ENCODE results near the gene LINC01488.

The LINC01488 gene

DNA sequence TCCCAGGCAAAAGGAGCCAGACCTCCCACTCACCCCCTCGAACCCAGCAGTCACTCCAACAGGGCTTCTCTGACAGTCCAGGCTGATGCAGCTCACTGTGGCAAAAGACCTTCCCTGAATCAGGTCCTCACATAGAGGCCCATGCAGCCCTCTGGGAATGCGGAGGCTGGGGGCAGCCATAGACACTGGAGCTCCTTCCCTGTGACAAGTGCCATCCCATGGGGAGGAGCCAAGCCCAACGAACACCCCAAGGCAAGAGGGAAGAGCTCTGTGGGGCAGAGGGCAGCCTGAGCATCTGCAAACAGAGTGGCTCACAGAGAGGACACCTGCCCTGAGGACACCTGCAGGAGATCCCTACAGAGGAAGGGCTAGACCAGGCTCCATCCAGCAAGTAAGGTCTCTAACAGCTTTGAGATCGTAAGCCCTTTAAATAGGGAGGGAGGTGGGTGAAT is at the start of gene LINC01488:
Gene LINC01488, plus strand, starts transcription at position 271 of the 452 bp plus-strand sequence.
- FAIRE-seq = no peak

DNA sequence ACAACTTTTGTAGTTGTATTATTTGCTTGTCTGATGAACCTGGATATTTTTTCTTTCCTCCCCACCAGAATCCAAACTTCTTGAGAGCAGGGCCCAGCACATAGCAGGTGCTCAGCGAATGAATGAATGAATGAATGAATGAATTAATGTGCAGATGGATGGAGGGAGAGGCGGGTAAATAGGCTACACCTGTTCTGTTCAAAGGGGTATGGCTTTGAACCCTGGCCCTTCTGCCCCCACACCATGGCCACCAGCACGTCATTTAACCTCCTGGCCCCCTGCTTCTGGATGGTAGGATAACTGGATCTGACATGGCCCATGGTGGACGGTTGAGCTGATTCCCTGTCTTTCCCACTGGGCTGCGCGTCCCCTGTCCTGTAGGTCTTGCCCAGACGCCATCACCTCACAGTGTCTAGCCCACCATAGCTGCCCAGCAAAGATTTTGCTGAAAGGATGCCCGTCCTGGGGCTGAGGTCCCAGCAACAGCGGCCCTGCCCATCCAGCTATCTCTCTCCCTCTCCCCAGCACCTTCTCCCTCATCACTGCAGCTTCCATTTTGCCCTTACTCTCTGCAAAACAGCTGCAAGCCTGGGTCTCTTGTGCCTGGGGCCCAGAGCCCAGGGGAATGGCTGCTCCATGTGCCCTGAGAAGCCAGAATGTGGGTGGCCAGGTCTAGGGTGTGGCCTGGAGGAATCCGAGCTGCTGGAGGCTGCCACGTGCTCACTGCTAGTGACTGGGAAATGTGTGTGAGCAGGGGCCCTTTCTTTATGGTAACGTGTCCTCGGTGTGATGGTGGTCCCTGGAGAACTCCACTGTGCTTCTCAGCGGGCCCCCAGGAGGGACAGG is 49.3 kb upstream of the LINC01488 start:
- FAIRE-seq = no peak

DNA sequence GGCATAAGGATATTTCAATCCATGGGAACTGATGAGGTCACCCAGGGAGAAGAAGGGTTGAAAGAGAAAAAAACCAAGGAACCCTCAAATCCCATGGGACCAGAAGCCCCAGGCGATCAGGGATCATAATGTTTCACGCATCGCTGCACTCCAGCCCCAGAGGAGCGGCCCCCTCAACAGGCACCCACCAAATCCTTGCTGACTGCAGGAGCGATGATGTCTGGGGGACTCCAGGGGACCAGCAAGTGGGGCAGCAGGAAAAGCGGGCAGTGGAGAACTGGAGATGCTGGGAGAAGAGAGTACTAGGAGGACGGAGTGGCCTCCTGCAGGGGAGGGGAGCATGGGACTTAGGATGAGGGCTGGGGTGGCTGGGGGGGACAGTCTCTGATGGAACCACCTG is 47.7 kb upstream of the LINC01488 start:
- FAIRE-seq = no peak

- FAIRE-seq = no peak
Measured at GRCh38 chr11:69434471-69434931, 47.0 kb upstream of the LINC01488 start.

GRCh38 chr11:69435161-69435986 is 46.1 kb upstream of the LINC01488 start:
- no peak for FAIRE-seq

GRCh38 chr11:69436041-69436982 is 45.2 kb upstream of the LINC01488 start:
- no peak for FAIRE-seq

DNA sequence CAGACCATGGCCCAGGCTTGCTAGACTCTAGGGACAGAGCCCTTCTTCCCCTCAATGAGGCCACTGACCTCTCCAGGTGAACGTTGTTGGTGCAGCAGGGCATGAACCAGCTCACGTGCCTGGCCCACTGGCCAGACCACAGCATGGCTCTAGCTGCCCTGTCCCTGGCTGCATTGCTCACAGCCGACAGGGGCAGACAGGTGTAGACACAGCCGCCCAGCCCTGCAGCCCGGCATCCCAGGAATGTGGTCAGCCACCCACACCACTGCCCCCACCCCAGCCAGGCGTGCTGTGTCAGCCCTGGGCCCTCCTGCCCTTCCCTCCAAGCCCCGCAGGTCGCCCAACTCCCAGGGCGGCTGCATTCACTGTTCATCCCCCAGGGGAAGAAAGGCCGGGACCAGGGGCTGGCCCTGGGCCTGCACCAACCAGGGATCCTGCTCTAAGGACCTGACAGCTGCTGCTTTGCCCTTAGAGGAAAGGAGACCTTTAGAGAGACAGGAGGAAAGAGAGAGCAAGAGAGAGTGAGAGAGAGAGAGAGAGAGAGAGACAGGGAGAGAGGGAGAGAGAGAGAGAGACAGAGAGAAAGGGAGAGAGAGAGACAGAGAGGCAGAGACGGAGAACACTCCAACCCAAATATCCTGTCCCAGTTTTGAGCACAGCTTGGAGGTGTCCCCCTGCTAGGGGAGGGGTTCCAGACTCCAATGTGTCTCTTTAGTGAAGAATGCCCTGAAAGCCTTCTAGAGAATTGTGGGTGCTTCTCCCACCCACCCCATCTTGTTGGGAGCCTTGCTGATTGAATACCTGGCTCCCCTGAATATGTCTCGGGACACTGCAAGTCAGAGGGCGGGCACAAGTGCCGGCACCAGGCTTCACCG is 44.2 kb upstream of the LINC01488 start:
- FAIRE-seq = no peak

DNA sequence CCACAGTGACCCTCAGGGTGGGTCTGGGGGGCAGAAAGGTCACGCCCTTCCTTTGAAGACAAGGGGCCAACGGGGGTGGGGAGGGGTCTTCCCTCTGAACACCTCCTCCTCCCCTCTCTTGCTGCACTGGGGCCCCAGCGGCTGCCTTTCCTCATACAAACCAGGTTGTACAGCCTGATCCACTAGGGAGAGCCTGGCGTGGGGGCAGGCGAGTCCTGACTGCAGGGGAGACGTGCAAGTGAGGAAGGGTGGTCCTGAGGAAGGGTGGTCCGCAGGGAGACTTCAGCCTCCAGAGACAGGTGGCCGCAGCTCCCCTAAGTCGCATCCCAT is 43.6 kb upstream of the LINC01488 start:
- no peak for FAIRE-seq

GRCh38 chr11:69438286-69438920 is 43.1 kb upstream of the LINC01488 start:
- FAIRE-seq = no peak

- no peak for FAIRE-seq
Measured at GRCh38 chr11:69439127-69439526, 42.3 kb upstream of the LINC01488 start.

DNA sequence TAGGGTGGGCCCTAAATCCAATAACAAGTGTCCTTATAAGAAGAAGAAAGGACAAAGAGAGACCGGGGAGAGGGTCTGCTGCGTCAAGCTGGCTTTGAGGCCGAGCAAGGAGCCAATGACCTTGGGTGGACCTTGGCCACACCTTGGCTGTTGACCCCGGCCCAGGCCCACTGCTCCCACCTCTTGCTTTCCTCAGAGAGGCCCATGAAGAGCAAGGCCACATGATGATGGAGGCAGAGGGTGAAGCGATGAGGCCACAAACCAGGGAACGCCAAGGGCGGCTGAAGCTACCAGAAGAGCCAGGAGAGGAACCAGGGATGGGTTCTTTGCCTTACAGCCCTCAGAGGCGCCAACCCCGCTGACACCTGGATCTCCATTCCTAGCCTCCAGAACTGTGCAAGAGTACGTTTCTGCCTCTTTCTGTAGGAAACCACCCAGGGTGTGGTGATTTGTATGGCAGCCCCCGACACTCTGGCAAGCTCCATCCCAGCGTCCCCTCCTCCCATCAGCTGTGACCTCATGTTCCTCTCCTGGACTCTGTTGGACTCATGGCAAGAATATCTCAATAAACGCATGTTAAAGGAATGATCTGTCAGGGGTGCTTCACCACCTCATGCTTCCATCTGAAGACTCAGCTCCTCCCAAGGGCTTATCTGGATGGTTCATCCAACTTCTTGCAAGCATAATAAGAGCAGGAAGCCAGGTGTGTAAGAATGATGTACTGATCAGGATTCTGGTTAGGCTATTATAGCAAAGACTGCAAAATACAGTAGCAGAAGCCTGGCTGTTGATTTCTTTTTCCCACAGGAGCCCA is 41.6 kb upstream of the LINC01488 start:
- no peak for FAIRE-seq

GRCh38 chr11:69440876-69441275 is 40.6 kb upstream of the LINC01488 start:
- FAIRE-seq = no peak

GRCh38 chr11:69442012-69442806 is 39.3 kb upstream of the LINC01488 start:
- FAIRE-seq = no peak

DNA sequence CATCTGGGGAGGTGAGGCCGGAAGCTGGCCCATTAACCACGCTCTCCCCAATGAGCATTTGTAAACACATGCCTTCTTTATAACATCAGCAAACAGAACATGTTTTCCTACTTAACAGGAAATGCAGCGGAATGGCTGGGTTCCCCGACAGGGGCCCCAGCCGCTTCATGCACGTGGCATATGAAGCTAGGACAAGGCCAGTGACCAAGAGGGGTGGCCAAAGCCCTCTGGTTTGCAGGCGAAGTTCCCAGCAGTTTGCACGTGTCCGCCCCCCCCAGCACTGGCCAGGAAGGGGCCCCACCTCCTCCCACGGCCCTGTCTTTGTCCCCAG is 38.7 kb upstream of the LINC01488 start:
- FAIRE-seq = no peak

DNA sequence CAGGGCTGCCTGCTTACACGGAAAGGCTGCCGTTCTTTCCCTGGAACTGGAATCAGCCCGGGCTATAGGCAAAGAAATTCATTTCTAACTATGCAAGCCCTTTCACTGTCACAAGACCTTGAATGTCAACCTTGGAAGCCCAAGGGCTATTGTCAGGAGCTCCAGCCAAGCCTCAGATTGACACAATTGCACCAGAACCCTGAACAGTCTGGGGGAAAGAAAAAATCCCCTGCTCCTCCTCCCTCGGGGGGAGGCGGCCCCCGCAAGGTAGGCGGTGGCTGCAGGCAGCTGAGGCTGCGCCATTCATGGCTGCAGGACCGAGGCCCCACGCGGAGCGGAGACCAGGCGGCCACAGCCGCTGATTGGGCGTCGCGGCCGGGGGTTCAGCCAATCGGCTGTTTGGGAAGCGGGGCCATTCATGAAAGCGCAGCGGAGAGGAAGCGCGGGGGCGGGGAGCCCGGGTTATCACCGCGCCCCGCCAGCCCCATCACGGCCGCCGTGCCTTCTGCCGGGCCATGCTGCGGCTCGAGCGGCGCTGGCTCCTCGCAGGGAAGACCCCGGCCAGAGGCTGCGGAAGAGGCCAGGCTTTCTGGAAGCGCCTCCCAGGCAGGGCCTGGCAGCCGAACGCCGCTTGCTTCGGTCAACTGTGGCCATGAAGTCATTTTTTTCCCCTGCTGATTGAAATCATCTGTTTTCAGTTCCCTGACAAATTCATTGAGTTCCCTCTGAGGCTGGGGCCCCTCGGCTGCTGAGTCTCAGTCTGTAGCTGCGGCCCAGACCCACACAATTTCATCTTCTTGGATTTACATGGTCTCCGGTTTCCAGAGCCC is 38.1 kb upstream of the LINC01488 start:
- FAIRE-seq = no peak

- no peak for FAIRE-seq
Measured at GRCh38 chr11:69443968-69444364, 37.5 kb upstream of the LINC01488 start.

- FAIRE-seq = no peak
Measured at GRCh38 chr11:69444381-69445130, 36.9 kb upstream of the LINC01488 start.

- no peak for FAIRE-seq
Measured at GRCh38 chr11:69445131-69445470, 36.4 kb upstream of the LINC01488 start.
